GM19438 (cell line): ENCODE measurements around the gene GABRG3.

Experiments used
- ATAC-seq: cut with Tn5 transposase; IDR thresholded peaks from one replicate; pipeline ENCODE4 v1.9.1; 2021; ENCODE audit warnings: low read depth; ENCODE audit not compliant: unreplicated experiment

GABRG3 gene

DNA sequence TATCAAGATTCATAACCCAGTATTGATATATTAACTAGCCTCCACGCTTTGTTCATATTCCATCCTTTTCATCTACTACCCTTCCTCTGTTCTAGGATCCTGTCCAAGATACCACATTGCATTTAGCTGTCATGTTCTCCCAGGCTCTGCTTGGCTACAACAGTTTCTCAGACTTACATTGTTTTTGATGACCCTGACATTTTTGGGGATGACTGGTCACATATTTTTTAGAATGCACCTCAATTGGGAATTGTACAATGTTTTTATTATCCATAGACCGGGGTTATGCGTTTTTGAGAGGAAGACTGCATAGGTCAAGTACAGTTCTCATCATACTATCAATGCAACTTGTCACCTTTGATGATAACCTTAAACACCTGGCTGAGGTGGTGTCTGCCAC lies 421.2 kb downstream of the GABRG3 start:
- ATAC-seq: no peak

GRCh38 chr15:27396521-27396920 lies 425.5 kb downstream of the GABRG3 start:
- no peak for ATAC-seq

- no peak for ATAC-seq
Observed at GRCh38 chr15:27396996-27397395, 426.0 kb downstream of the GABRG3 start.

GRCh38 chr15:27398631-27399161 lies 427.7 kb downstream of the GABRG3 start:
- no peak for ATAC-seq

GRCh38 chr15:27399241-27399640 lies 428.3 kb downstream of the GABRG3 start:
- no peak for ATAC-seq

- ATAC-seq: no peak
Observed at GRCh38 chr15:27401471-27401870, 430.5 kb downstream of the GABRG3 start.

DNA sequence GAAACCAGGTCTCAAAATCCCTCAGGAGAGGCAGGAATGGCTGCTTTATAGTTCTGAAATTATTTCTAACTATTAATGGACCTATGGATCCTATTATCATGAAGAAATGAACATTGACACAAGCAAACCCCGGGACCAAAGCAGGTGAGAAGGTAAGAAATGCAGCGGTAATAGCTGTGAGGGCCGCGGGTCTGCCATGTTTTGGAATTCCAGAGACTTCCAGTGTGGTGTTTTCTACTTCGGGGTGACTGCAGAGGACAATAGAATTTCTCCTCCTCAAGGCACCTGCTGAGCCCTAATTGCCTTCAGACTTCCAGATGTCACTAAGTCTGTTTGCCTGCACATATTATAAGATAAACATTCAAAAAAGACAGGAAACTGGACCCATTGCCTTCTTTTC lies 437.4 kb downstream of the GABRG3 start:
- ATAC-seq: no peak

GRCh38 chr15:27410996-27411605 lies 440.1 kb downstream of the GABRG3 start:
- no peak for ATAC-seq

DNA sequence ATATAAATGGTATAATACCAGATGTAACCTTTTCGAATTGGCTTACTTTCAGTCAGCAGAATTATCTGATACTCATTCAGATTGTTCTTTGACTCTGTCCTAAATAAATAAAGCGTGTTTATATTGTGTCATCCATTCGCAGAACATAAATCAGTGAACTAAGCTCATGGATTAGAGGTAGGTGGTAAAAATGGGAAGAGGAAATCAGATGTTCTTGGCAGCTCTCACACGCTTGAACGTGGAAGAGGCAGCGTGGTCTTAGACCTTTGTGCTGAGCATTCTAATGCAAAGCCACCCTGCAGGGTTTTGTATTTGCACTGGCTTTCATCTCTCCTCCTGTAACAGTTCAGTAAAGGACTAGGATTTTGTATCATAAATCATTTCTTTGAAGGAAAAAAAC lies 441.4 kb downstream of the GABRG3 start:
- ATAC-seq: no peak

DNA sequence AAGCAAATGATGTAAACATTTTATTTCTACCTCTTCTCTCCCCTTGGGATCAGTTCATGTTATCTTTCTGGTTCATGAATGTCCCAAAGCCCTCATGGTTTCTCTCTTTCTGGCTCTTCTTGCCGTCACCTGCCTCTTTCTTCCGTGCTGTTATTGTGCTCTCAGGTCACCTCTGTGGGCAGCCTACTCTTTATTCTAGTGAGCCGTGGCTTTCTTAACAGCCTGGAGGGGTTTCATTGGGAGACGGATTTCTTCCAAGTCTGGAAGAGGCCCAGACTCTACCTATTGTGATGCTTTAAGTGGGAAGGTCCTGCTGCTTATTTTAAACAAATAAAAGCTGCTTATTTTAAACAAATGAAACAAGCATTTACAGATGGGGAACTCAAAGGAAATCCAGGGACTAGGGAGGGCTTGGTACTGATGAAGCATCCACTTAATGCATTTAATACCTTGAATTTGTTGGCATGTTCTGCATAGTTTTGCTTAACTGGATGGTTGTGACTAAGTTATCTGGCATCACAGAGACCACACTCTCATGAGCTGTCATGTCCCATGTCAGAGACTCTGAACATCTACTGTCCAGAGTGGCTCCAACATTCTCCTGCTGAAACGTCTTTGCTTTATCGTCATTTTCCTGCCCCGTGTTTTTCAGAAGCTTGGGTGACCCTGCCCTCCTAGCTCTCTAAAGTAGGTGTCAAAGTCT lies 443.3 kb downstream of the GABRG3 start:
- no peak for ATAC-seq

- no peak for ATAC-seq
Observed at GRCh38 chr15:27418726-27419125, 447.7 kb downstream of the GABRG3 start.

DNA sequence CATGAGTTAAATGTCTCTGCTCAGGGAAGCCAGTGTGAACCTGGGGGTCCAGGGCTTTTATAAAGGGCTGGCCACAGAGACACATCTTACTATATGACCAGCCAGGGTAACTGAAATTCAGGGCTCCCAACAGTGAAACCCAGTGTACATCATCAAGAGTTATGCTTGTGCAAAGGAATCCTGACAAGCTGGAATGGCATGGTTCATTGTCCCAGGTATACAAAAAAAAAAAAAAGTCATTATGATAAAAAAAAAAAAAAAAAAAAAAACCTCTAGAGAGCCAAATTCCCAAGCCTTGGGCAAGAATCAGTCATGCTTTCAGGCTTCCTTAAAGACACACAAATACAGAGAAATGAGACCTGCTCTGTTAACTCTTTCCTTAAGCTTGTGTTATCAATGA lies 452.0 kb downstream of the GABRG3 start:
- no peak for ATAC-seq

DNA sequence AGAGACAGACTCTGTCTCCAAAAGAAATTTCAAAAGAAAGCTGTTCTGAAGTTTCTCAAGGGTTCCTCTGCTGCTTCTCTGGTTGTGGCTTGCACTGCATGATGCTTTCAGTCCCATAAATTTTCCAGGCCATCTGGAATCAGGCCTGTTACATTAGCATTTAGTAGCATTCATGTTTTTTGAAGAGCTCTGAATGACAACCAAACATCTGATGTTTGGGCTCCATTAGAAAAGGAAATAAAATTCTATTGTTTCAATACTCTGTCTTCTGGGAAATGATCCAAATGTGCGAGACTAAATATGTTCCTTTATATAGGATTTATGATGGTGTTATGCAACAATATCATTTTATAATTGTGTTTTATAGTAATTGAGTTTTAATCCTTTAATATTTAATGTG lies 455.8 kb downstream of the GABRG3 start:
- no peak for ATAC-seq

- no peak for ATAC-seq
Observed at GRCh38 chr15:27427276-27427675, 456.3 kb downstream of the GABRG3 start.

GRCh38 chr15:27428151-27428550 lies 457.2 kb downstream of the GABRG3 start:
- ATAC-seq: no peak

DNA sequence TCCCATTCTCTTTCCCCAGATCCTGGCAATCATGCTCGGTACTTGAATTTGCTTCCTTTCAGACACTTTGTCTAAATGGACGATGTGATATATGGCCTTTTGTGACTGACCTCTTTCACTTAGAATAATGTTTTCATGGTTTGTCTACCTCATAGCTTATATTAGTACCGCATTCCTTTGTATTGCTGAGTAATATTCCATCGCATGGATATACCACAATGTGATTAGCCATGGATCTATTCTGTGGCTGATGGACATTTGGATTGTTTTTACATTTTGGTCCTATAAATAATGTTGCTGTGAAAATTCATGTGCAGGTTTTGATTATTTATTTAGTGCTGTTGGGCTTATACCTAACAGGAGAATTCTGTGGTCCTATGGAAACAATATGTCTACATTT lies 458.6 kb downstream of the GABRG3 start:
- ATAC-seq: no peak

GRCh38 chr15:27433604-27434003 lies 462.6 kb downstream of the GABRG3 start:
- no peak for ATAC-seq

DNA sequence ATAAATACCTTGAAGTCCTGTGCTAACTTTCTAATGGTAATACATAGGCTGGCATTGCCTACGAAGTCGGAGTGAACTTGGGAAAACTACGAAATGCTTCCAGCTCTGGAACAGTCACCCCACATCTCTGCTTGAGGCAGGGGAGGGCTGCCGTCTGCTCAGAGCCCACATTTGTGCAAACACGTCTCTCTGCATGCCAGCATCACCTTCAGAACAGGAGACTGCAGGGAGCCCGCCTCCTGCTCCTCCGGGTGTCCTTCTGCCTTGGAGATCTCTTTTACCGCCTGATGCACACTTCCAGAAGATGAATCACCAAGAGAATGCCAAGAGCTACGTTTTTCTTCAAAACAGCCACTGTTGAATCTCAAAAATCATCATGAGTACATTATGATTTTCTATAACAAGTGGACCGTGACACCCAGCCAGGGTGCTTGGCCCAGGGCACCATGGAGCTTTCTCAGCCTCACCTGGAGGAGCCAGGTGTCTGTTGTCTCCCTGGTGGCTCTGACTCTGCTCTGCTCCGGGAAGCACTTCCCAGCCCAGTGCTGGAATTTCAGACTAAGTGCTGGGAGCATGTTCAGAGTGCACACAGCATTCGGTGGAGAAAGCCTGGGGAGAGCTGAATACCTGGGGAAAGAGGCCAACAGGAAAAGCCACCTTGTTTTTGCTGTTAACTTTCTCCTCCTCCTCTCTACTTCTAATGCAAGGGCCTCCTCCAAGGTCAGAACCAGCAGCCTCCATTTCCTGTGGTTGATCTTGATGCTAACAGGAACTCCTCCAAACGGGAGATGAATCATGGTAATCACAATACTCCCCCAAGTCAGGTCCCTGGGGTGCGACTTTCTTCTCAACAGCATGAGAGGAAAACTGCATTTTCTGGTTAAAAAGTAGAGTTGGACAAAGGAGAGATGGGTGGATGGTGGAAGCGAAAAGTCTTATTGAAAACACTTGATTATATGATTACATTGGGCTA lies 467.7 kb downstream of the GABRG3 start:
- ATAC-seq: no peak

DNA sequence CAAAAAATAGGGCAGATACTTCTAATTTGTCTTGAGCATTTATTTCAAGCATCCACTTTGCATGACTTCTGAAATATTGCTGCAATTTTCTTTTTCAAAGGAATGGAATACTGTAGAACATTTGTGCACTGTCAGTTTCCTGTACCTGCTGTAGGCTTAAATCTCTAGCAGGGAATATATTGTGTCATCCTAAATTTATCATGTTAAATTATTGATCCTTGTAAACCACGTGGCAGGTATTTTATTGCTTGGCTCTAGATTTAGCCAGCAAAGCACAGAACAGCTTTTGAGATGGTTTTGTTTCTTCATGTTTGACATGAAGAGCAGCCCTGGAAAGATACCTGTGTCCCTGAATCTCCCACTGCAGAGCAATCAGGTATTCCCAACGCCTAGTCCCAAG lies 470.1 kb downstream of the GABRG3 start:
- ATAC-seq: no peak

GRCh38 chr15:27448234-27448633 lies 477.3 kb downstream of the GABRG3 start:
- ATAC-seq: no peak

DNA sequence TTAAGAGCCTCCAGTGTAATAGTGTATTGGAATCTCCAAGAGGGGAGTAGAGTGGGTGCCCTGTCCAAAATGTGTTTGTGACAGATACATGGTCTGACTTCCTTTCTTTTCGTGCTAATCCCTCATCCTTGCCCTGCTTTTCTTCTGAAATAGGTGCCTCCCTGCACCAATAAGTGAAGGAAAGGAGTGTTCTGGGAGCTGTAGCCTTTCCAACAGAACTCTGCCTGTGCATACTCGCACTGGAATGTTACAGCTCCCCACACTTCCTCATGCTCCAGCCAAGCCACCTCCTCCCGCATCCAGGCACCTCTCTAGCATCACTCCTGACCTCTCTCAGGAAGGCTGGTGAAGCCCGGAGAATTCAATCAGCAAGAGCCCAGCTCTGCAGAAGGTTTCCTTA lies 478.0 kb downstream of the GABRG3 start:
- no peak for ATAC-seq
